NCI-H2171 (cell line): Measurements from ENCODE around the gene ABCA4.

Source experiments
- DNase-seq: peaks from one replicate; lab custom pipeline; 2025; lab: John Stamatoyannopoulos, UW

The ABCA4 gene

DNA sequence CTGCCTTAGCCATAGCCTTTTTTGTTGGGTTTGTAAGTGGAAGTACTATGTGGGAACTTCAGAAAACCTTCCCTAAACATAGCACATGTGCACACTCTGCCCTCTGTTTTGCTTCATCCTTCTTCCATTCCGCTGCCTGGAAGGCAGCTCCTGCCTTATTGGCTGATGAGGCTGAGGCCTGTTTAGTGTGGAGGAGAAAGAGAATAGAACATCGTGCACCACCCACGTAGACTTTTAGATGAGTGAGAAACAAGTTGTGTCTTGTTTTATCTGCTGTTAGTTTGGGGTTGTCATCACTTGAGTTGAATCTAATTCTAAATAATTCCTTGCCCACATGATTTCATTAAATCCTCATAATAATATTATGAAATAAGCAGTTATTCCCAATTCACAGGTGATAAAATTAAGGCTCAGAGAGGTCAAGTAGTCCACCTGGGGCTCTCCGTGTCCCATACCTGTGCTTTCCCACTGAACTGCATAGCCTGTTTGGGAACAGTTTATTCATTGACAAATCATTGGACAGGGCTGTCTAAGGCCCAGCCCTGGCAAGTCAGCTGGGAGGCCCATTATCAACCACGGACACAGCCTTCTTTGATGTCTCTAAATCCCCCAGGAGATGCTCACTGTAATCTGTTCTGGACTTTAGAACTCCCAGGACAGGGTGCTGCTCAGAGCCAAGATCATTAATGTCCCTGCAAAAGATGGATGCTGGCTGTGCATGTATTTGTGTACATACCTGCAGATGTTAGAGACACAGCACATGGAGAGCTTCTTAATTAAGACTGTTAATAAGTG lies 93.0 kb downstream of the ABCA4 start:
- no peak for DNase-seq

DNA sequence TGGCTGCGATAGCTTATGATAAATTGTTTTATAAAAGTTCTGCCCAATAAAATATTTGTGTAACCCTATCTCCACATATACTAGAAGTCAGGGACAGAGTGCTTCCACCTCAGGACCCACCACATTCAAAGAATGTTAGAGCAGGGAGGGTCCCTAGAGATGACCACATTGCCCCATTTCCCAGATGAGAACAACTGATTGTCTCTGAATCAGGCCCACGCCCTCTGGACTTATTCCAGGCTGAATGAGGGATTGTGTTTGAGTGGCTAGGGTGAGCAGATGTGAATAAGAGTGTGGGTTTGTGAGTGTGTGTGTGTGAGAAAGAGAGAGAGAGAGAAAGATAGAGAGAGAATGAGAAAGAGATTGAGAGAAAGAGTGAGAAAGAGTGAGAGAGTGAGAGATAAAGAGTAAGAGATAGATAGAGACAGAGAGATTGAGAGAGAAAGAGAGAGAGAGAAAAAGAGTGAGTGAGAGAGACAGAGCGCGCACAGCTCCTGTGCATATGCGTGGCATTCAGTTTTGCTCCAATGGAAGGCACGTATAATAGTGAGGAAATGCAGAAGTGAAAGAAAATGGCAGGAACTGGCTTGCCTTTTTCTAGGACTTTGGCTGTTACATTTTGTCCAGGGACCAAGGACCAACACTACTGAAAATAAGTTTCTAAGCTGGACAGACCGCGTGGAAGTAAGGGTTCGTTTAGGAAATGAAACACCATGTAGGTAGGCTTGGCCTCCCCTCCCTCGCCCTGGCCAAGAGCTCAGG lies 94.1 kb downstream of the ABCA4 start:
- no peak for DNase-seq

DNA sequence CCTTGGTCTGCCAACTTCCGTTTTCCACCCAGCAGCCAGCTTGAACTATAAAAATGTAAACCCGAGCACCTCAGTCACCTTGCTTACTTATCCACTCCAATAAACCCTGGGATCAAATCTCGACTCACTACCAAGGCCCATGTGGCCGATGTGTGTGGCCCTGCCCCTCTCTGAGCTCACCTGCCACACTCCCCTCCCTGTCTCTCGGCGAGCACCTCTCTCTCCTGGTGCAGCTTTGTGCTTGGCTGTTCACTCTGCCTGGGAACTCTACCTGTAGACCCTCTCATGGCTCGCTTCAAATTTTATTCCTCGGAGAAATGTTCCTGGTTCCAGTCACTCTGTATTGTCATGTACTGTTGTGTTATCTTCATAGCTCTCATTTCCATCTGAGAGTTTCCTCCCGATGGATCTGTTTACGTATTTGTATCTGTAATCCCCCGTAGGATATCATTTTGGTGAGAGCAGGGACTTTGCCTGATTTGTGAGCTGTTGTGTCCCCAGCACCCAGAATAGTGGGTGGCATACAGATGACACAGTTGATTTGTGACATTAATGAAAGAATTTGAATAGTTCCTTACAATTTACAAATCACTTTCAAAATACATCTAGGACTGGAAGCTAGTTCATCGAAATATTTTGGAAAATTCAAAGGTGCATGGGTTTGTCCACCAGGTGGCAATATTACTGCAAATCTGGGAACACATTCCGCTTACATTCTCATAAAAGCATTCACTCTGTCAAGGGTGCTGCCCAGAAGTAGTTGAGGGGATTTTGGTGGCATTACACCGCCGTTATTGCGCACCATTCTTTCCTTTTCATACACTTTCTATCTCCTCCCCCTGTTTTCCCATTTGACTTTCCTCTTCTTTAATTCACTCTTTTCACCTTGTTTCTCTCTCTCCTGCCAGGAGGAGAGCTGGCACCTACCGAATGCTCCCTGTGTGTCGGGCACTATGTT lies 95.3 kb downstream of the ABCA4 start:
- DNase-seq: no peak

DNA sequence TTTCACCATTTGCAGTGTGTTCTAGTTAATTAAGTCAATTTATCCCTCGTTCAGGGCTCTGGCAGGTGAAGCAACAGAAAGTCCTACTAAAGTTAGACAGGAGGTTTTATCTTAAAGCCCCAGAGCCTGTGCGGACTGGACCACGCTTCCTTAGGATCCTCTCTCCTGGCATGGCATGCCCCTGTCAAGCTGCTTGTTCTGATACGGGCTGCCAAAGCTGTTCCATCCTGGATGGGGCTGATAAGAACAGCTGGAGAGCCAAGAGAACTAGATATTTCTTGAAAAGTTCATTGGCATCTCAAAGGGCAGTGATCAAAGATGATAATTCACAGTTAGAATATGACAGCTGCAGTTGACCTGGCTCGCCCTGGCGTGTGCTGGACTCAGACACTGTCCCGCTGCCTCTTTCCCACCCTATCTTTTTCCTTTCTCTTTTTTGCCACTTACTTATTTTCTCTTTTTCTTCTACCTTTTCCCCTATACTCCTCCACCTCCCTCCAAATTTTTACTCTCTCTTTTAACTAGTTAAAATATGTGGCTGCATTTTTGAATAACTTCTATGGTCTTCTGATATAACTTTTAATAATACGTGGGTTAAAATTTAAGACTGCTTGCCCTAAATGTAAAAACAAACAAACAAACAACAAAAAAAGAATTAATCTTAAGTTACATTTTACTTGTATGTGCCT lies 96.7 kb downstream of the ABCA4 start:
- no peak for DNase-seq

DNA sequence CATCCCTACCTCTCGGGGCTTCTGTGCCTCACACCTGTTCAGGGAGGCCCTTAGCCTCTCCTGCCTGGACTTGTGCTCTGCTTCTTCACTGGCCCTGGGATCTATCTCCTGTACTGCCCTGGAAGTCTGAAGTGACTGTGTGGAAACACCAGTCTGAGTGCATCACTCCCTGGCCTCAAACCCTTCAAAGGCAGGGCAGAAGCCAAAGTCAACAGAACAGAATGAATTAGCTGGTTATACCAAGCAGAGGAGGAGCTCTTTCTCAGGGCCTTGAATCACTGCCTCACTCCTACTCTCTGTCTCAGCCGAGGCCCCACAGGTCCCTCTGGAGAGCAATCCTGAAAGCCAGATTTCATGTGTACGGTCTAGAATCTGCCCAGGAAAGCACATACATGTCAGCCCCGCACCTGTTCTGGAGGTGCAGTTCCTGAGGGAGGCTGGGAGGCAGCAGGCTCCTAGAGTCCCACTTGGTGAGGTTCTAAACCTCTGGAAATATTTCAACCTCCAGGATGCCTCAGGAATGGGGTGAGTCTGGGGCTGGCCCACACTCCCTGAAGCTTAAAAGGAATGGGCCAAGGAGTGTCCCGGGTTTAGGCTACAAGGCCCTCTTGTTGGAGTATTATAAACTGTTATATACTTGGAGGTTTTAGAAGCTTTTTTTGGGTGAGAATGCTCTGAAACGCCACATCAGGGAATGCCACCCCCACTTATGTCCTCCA lies 98.3 kb downstream of the ABCA4 start:
- no peak for DNase-seq

DNA sequence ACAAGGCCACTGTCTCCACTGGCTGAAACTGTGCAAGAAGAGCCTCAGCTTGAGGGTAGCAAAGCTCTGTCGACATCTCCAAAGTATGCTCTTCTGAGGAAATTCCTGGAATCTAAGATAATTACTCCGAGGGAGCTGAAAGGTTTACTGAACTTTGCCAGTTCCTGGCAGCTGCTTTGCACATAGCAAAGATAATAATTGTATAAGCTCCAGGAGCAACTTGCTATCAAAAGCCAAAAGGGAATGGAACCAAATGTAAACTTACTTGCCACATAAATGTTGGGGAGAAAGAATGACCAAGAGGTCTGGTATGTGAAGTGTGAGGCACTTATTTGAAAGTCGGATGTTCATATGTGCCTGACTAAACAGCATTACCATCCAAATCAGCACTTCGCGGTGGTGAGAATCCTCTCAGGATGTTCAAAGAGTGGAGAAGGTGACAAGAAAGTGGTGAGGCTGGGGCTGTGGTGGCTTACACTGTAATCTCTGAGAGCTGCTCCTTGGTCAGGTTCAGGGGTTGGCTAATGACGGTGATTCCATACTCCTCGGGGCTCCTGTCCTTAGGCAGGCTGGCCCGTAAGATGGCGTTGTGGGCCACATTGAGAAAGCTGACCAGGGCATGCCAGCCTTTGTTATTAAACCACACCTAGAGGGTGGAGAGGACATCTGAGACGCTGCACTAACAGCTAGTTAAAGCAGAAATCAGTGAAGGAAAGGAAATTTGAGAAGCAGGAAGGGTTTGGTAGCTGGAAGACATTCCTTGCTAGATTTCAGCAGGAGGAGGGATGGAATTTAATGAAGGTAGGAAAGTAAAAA lies 100.0 kb downstream of the ABCA4 start:
- DNase-seq: no peak

DNA sequence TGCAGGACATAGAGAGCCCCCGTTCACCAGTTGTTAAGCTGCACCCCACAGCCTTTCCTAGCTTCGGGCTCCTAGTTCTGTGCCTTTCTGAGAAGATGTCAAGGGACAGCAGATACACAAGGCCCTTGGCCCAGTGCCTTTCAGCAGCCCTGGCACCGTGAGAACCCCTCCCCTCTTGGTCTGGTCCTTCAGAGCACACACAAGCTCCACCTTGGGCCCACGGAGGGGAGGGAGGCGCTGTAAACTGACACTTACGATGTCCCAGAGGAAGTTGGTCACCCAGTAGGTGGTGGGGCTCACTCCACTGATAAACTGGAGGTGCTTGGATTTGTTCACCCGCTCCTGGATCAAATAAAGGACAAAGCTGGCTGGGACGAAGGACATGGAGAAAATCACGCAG lies 101.6 kb downstream of the ABCA4 start:
- DNase-seq: no peak

DNA sequence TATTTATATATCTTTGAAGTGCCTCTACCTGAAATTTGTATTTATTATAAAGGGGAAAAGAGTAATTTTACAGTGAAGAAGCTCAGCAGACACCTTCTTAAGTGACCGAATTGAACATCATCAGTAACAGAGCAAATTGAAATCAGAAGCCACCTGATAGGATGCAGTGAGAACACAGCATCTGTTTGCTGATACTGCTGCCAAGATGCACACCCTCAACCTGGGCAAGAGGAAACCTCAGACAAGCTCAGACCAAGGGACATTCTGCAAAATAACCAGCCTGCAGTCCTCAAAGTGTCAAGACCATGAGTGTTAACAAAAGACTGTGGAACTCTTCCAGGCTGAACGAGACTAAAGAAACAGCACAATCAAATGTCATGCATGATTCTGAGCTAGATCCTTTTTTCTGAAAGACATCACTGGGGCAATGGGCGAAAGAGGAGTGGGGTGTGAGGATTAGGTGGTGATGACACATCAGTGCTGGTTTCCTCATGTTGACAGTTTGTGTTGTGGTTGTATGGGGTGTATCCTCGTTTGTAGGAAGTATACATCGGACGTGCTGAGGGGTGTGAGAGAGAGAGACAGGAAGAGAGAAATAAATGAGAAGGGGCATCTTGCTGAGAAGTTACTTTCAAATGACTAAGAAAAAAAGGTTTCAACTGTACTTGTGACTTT lies 103.7 kb downstream of the ABCA4 start:
- no peak for DNase-seq

DNA sequence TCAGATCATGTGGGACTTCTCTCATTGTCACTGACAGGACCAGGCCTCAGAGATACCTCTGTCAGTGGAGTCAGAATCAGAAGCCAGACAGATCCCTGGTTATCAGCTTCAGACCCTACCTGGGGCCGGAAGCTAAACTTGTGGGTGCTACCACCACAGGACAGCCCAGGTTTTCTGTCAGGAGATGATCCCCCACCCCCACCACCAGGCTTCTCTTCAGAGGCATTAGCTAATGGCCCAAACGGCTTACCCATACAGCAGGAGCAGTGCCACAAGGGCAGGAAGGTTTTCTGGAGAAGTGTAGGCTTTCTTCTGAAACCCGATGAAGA lies 105.5 kb downstream of the ABCA4 start:
- DNase-seq: no peak

DNA sequence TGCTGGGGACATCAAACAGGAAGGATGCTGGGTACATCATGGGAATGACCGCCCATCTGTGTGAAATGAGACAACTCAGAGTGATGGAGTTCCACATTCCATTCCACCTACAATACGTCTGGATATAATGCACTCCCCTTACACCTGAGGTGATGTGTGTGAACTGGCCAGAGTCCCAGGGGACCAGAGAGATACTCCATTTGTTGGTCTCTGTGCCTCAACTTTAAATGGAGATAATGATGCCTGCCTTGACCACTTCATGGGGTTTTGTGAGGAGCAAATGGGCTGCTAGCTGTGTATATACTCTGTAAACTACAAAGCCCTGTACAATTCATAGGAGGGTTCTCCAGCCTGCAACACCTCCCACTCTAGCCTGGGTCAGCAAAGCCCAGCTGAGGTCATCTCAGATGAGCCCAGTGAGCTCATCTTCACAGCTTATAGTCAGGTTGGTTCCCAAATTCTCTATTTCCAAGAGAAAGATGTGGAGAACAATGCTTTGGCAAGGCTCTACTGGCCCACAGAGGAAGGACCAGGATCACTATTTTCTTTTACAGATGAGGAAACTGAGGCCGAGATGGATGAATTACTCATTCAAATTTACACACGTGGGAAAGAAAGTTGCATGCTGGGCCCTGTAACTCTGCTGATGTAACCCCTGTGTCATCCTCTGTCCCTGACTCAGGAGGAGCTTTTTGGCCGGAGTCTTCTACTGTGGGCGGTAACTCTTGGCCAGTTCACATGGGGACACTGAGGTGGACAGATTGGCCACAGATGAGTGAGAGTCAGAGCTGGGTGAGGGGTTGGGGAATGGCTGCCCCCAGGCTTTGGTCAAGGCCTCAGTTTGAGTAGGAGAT lies 106.1 kb downstream of the ABCA4 start:
- DNase-seq: no peak

DNA sequence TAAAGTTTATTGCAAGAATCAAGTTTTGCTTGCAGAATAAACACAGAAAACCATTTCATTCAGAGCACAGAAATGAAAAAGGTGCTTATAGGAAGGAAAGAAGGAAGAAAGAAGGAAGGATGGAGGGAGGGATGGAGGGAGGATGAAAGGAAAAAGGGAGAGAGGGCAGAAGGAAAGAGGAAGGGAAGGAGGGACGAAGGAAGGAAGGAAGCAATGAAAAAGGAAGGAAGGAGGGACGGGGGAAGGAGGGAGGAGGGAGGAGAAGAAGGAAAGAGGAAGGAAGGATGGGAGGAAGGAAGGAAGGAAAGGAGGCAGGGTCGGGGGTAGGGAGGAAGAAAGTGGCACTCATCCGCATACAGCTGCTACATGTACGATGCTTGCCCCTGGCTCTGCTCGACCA lies 106.9 kb downstream of the ABCA4 start:
- DNase-seq: no peak

DNA sequence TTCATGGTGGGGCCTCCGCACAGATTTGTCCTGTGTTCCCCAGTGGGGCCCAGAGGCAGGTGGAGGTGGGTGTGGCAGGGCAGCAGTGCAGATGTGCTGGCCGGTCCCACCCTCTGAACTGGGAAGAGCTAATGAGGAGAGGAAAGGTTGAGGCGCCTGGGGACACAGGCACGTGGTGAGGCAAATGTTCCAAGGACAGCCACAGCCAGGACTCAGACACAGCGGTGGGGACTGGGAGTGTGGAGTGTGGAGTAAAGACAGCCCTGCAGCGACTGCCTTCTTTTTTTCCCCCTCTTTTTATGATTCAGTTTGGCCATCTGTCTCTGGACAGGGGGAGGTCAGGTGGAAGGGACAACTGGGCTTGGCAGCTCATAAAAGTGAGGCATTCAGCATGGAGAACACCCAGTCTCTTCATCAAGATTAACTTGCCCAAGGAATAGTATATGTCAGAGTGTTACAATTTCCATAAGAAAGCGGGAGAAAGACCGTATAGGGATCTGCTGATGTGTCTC lies 107.5 kb downstream of the ABCA4 start:
- no peak for DNase-seq

DNA sequence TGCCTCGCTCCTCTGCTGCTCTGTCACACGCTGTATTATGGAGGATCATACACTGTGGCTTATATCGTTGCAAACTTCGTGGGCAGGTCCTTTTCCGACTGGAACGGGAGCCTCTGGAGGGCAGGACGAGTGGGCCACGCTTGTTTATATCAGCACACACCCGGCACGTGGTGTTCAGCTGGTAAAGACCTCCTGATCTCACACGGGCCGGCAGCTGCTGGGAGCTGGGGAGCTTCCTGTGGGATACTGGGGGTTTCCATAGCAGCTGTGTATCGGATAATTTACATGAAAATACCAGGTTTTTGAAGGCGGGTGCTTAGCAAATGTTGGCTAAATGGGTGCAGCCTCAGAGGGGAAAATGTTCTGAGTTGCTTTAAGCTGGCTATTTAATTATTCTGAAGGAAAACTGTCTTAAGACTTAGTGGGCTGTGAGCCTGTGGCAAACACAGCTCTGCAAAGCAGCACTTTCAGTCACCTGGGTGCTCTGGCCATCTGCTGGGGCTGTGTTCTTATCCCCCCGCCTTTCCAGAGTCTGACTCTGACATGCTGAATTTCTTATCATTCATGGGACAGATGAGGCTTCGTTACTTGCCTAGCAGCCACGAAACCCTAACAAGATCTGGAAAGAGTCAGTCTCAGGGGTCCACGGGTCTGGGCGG lies 108.1 kb downstream of the ABCA4 start:
- no peak for DNase-seq

DNA sequence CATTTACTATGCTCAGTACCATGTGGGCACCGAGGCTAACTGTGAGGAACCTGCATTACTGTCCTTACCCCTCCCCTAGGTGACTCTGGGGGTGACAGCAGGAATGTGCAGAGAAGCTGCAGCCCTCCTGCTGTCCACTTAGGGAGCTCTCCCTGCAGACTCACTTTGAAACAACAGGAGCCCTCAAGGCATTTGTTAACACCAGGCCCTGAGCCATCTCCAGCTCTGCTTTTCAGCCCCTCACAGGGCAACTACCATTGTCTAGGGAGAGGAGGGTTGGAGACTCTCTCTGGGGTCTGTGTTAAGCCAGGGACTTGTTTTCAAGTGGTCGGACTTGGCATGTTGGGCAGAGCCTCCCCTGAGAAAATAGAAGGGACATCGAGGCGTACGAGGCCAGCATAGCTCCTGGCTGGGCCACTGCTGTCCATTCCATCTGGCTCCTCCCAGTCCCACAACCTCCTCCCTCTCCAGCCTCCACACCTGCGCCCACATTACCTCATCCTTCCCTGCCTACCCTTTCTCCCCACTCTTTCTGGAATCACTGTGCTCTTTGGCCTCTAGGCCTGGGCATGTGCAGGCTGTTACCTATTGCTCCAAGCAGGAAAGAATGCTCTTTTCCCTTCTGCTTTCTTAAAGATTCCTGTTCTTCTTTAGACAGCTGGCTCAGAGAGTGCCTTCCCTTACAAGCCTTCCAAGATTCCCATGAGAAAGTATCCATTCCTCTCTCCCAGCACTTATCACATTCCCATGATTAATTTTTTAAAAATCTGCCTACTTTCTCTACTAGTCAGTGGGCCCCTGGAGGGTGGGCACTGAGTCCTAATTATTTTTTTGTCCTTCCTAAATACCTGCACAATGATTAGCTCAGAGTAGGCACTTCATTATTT lies 109.0 kb downstream of the ABCA4 start:
- no peak for DNase-seq

DNA sequence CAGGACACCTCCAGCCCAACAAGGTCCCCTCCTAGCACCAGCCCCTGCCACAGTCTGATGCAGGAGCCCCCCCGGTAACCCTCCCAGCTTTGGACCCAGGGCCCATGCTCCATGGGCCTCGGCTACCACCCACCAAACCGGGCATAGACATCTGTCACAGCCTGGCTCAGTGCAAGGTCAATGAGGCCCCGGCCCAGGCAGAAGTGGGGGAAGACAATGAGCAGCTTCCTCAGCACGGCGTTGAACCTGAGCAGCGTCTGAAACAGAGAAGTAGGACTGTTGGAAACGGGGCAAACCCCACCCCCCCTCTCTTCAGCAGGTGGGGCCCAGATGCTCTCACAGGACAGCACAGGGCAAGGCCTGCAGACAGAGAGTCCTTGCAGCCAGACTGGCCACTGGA lies 109.8 kb downstream of the ABCA4 start:
- no peak for DNase-seq

DNA sequence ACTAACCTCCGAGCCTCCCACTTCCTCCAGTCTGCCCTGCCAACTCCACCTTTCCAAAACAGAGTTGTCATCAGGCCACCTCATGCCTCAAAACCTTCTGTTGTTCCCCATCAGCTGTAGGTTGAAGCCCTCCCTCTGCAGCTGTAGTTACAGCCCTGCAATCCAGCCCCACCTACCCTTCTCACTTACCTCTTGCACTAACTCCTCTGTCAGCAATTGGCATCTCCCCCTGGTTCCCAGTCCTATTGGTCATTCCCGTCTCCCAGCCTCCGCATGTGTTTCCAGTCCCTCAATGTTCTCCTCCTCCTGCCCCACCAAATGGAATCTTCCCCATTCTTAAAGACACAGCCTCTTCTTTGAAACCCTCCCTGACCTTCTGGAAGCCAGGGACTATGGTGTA lies 111.6 kb downstream of the ABCA4 start:
- DNase-seq: no peak

DNA sequence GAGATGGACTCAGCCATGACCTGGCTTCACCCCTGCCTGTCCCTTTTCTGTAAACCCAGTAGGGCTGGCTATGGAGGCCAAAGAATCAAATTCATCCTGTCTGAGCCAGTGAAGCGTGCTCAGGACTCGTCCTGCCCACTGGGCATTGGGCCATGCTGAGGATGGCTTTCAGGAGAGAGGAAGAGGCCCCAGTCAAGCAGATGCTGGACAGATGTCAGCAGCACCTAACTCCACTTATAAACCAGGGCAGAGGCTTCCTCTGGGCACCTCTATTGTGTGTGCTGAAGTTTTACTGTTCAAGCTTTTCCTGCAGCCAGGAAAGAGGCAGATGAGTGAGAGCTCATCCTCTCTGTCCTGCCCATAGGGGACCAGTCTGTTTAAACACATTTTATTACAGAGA lies 114.3 kb downstream of the ABCA4 start:
- no peak for DNase-seq
